DND-41 (cell line): ENCODE measurements around the gene RABGAP1L.

Experiments
- ATAC-seq: fragments of 200-7000 bp; cut with Tn5 transposase; 3 replicates; pipeline ENCODE4 v1.9.1; 2021; ENCODE audit warnings: low read depth; ENCODE audit not compliant: insufficient read depth
- DNase-seq: peaks from one replicate; pipeline ENCODE4 v3.0.0-alpha.2; 2020
- H2AFZ ChIP-seq: 2 replicates; pipeline ENCODE4 v1.6.0; 2012; ENCODE audit warnings: low read depth, low read length
- H3K27ac ChIP-seq: 2 replicates; pipeline ENCODE4 v1.5.1; 2012; ENCODE audit warnings: low read length, inconsistent platforms
- H3K27me3 ChIP-seq: fragments of 200-600 bp; sonication (generic); 2 replicates; pipeline ENCODE4 v1.6.0; 2012; ENCODE audit warnings: low read length, mild to moderate bottlenecking, inconsistent platforms; ENCODE audit not compliant: insufficient read depth, poor library complexity
- H3K36me3 ChIP-seq: 2 replicates; pipeline ENCODE4 v1.5.1; 2012; ENCODE audit warnings: low read length, inconsistent platforms; ENCODE audit not compliant: insufficient read depth
- H3K4me1 ChIP-seq: 2 replicates; pipeline ENCODE4 v1.5.1; 2012; ENCODE audit warnings: mild to moderate bottlenecking, low read length; ENCODE audit not compliant: insufficient read depth
- H3K4me2 ChIP-seq: 2 replicates; pipeline ENCODE4 v1.6.0; 2012; ENCODE audit warnings: mild to moderate bottlenecking, moderate library complexity, low read length, inconsistent platforms; ENCODE audit not compliant: insufficient read depth
- H3K4me3 ChIP-seq, 2 experiments: fragments of 200-600 bp in 1 of 2; shearing (Covaris generic) in 1 of 2; 2 replicates each; pipeline ENCODE4 v1.5.1; 2012 to 2016; ENCODE audit warnings: inconsistent platforms in 2 of 2, low read length in 2 of 2, mild to moderate bottlenecking in 2 of 2, low read depth in 1 of 2, moderate library complexity in 1 of 2
- H3K79me2 ChIP-seq: 2 replicates; pipeline ENCODE4 v1.6.0; 2012; ENCODE audit warnings: low read length, inconsistent platforms; ENCODE audit not compliant: insufficient read depth
- H3K9ac ChIP-seq: 2 replicates; pipeline ENCODE4 v1.6.0; 2012; ENCODE audit warnings: low read depth, mild to moderate bottlenecking, inconsistent platforms, low read length, moderate library complexity
- H3K9me3 ChIP-seq: 2 replicates; pipeline ENCODE4 v1.5.1; 2012; ENCODE audit warnings: low read length, moderate library complexity, mild to moderate bottlenecking, inconsistent platforms; ENCODE audit not compliant: insufficient read depth, severe bottlenecking
- H4K20me1 ChIP-seq: 2 replicates; pipeline ENCODE4 v1.6.0; 2012; ENCODE audit warnings: low read length; ENCODE audit not compliant: insufficient read depth
- EZH2 ChIP-seq: IDR thresholded peaks from 3 replicates; pipeline ENCODE4 v1.6.1; 2012; ENCODE audit warnings: borderline replicate concordance, low read depth, mild to moderate bottlenecking, moderate library complexity, low read length, inconsistent platforms; ENCODE audit not compliant: severe bottlenecking
- TF ChIP-seq, protein P1 (sequence below): IDR thresholded peaks from 2 replicates; pipeline ENCODE4 v1.5.1; 2012; ENCODE audit warnings: borderline replicate concordance, low read length, moderate library complexity, mild to moderate bottlenecking; ENCODE audit not compliant: poor library complexity, severe bottlenecking; ENCODE audit errors: extremely low read depth

The RABGAP1L gene

DNA sequence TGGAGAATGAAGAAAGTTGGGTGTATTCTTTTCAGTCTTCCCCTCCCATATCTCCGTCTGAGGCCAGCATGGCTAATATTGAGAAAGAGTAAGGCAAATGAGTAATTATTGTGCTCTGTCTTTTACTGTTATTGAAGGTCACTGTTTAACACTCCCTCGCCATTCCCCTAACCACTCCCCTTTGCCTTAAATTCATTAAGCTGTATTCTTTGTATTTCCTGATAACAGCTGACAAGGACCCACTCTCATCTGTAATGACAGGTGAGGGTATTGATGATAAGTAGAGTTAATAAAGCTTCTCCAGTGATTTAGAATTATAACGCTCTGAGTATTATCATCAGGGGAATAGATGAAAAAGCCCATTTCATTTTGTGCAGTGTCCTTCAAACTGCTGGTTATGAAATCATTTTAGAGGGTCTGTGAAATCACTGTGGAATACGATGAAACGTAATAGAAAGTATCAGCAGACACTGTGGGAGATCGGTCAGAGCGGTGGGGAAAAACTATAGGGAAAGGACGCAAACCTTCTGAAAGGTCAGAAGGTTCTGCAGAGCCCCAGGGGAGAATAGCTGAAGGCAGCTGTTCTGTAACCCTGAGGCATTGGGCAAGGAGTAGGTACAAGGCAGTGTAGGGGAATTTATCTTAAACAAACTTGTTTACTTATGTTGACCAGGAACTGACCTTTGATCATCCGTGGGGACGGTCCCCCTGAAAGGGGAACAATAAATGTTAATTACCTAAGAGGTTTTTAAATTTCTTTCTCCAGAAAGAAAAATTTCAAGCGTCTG is 794.2 kb downstream of the RABGAP1L start:
- Histone ChIP-seq H3K4me2 (no peak overlapping the region), H3K9me3 (no peaks in the 10 kb centered on the region), H3K27ac (no peak overlapping the region), H3K36me3 (no peaks in the 10 kb centered on the region), H3K27me3 (no peaks in the 10 kb centered on the region), H2AFZ (no peak overlapping the region), H3K4me3 (no peak overlapping the region), H3K79me2 (no peaks in the 10 kb centered on the region), H4K20me1 (no peaks in the 10 kb centered on the region), H3K9ac (no peak overlapping the region), H3K4me1 (peaks cover 10% of the 10 kb centered on the region; the same call in 1 of the 2 replicates)
- ATAC-seq, result no peak
- TF ChIP-seq, protein P1, sequence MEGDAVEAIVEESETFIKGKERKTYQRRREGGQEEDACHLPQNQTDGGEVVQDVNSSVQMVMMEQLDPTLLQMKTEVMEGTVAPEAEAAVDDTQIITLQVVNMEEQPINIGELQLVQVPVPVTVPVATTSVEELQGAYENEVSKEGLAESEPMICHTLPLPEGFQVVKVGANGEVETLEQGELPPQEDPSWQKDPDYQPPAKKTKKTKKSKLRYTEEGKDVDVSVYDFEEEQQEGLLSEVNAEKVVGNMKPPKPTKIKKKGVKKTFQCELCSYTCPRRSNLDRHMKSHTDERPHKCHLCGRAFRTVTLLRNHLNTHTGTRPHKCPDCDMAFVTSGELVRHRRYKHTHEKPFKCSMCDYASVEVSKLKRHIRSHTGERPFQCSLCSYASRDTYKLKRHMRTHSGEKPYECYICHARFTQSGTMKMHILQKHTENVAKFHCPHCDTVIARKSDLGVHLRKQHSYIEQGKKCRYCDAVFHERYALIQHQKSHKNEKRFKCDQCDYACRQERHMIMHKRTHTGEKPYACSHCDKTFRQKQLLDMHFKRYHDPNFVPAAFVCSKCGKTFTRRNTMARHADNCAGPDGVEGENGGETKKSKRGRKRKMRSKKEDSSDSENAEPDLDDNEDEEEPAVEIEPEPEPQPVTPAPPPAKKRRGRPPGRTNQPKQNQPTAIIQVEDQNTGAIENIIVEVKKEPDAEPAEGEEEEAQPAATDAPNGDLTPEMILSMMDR, result no peak
- TF ChIP-seq EZH2, result no peak
- DNase-seq, result no peak

- Histone ChIP-seq H3K27me3 (no peaks in the 10 kb centered on the region), H3K4me2 (no peak overlapping the region), H3K27ac (no peak overlapping the region), H3K9me3 (no peaks in the 10 kb centered on the region), H3K4me3 (no peak overlapping the region), H3K9ac (no peak overlapping the region), H3K79me2 (no peaks in the 10 kb centered on the region), H3K36me3 (no peaks in the 10 kb centered on the region), H4K20me1 (no peaks in the 10 kb centered on the region), H3K4me1 (peaks cover 10% of the 10 kb centered on the region; the same call in 1 of the 2 replicates), H2AFZ (no peak overlapping the region)
- no peak for DNase-seq
- ATAC-seq, result no peak
- TF ChIP-seq EZH2, result no peak
- TF ChIP-seq, protein P1, result no peak
These were observed 794.7 kb downstream of the RABGAP1L start for GRCh38 chr1:174954073-174954460.

GRCh38 chr1:174954671-174955669 is 795.6 kb downstream of the RABGAP1L start:
- H3K4me2 ChIP-seq, result no peak overlapping the region

More at GRCh38 chr1:174954671-174955669, 795.6 kb downstream of the RABGAP1L start:
- no peak overlapping the region for H3K27ac ChIP-seq
- ATAC-seq (no peak), DNase-seq (no peak)
- H3K79me2 ChIP-seq, result no peaks in the 10 kb centered on the region
- no peaks in the 10 kb centered on the region for H3K27me3 ChIP-seq
- H2AFZ ChIP-seq, result no peak overlapping the region
- no peaks in the 10 kb centered on the region for H4K20me1 ChIP-seq
- no peaks in the 10 kb centered on the region for H3K9me3 ChIP-seq
- H3K4me3 ChIP-seq, result no peak overlapping the region
- no peak overlapping the region for H3K9ac ChIP-seq
- TF ChIP-seq EZH2, result no peak
- TF ChIP-seq, protein P1, result no peak
- H3K36me3 ChIP-seq, result no peaks in the 10 kb centered on the region
- H3K4me1 ChIP-seq, result peaks cover 10% of the 10 kb centered on the region; the same call in 1 of the 2 replicates
